Measurements from ENCODE around the gene HS2ST1.

- TF ChIP-seq EZH2 (IDR thresholded peaks at IDR 0.05; ENCODE audit: low read depth) (no peak), CTCF (conservative IDR thresholded peaks at IDR 0.05) (no peak)
Observed at GRCh38 chr1:87092846-87093245, 178.4 kb downstream of the HS2ST1 start.

Measured in PC-9 (cell line).